Prostate gland (tissue), 2 donors: Measurements from ENCODE around the gene GTPBP3. TPM values are rescaled to one million over a fixed set of nuclear protein-coding genes. Genes with fewer than 3 reads are reported as not detected.
A peak's percentile ranks its signal among the peaks of the same experiment; 100 is the strongest.

Source experiments
- DNase-seq: peaks from one replicate; pipeline ENCODE4 v3.0.0-alpha.2; 2019; ENCODE audit warnings: low spot score
- H3K27ac ChIP-seq, 2 donors: fragments of 200-600 bp; sonication (generic); 2 replicates each; pipeline ENCODE4 v1.5.1; 2017 to 2019
- H3K27me3 ChIP-seq: fragments of 200-600 bp; sonication (generic); replicated peaks from 2 replicates; pipeline ENCODE4 v1.5.1; 2019; ENCODE audit not compliant: insufficient read depth
- H3K36me3 ChIP-seq, 2 donors: fragments of 200-600 bp; sonication (generic); 1 replicate in 1 of 2; 2 replicates in 1 of 2; pipeline versions ENCODE4 v1.5.1 to v1.8.1; 2017 to 2019
- H3K4me1 ChIP-seq: fragments of 200-600 bp; sonication (generic); replicated peaks from 2 replicates; pipeline ENCODE4 v1.5.1; 2019
- H3K4me3 ChIP-seq, 2 donors: fragments of 200-600 bp; sonication (generic); 2 replicates each; pipeline ENCODE4 v1.5.1; 2017 to 2019
- H3K9me3 ChIP-seq: fragments of 200-600 bp; sonication (generic); 2 replicates; pipeline ENCODE4 v1.5.1; 2017
- CTCF ChIP-seq, 4 experiments: fragments of 200-600 bp in 2 of 4; fragments of 450-650 bp in 2 of 4; sonication (generic) in 2 of 4; IDR thresholded peaks; 1 replicate in 3 of 4; 2 replicates in 1 of 4; pipeline ENCODE4 v1.5.1; 2016 to 2019; ENCODE audit warnings: antibody characterized with exemption in 4 of 4, mild to moderate bottlenecking in 2 of 4, moderate library complexity in 2 of 4
- POLR2A ChIP-seq: fragments of 450-650 bp; IDR thresholded peaks from one replicate; pipeline ENCODE4 v1.6.1; 2016; ENCODE audit warnings: antibody characterized with exemption, mild to moderate bottlenecking
- POLR2AphosphoS5 ChIP-seq: sonication (generic); formaldehyde crosslinking; IDR thresholded peaks from one replicate; pipeline ENCODE4 v1.6.1; 2017; ENCODE audit warnings: antibody characterized with exemption
- WGBS: methylation state at CpG from one replicate; pipeline ENCODE4 v1.1.5; 2018; 5-methylcytosine and 5-hydroxymethylcytosine counted together
- intact Hi-C: fragments of 100-400 bp; cut with DNase I; formaldehyde crosslinking; loops from one replicate; pipeline ENCODE4 v1.14.2; 2022
- total RNA-seq, 2 donors: library from RNA; depleted of rRNA; stranded (reverse); fragments of >200 nt; gene quantifications; one replicate each; pipeline ENCODE4 v1.1.0, GENCODE V29; 2016

GTPBP3 gene
- total RNA-seq, 2 donors from 2014 or later, result 42.4 to 67.0 TPM

DNA sequence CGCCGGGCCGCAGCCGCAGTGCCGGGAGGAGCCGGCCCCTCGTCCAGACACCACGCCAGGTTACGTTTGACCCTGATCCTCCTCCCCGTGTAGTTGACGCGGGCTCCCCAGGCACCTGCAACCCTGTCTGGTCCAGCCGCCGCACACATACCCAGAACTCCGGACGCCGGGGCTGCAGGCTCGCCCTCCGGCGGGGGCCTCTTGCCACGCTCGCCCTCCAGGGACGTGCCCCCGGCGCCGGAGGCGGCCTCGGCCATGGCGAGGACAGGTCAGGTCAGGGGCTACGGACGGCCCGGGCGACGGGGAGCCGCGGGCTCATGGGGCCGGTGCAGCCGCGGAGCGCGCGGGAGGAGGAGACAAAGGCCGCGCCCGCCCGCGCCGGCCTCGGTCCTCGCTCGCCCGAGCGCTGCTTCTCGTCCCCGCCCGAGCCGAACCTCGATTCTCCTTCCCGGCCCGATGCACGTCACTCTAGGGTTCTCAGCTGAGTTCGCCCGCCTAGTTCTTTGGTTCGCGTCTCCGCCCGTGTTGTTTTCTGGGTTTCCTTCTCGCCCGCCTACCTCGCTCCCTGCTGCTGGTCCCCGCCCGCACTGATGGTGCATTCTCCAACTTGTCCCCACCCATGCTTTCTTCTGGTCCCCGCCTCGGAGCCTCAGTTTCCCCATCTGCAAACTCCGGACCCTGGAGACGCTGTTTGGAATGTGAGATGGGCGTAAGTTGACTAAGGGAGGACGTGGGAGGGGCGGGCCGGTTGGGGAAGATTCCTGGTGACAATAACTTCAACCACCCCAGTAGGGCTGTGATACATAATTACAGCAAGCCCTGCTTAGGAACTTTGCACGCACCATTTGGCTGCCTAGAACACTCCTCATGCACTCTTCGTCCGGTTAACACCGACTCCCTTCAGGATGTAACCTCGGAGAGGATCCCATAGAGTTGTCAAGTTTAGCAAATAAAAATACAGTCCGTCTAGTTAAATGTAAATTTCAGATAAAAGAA is 2.6 kb upstream of the GTPBP3 start, which contains the start of gene ANO8:
ANO8 (minus strand) TSS at position 442 of the 996 bp plus-strand sequence; CDS start at position 257, 185 bp downstream.
- Histone ChIP-seq H3K27ac (peak within 1 kb of the TSS; percentile 59 to 71), H3K4me3 (peak within 1 kb of the TSS; percentile 56 to 59), H3K27me3 (no peaks in the 10 kb centered on the region), H3K36me3 (no peaks in the 10 kb centered on the region), H3K4me1 (peaks cover 4% of the 10 kb centered on the region), H3K9me3 (no peaks in the 10 kb centered on the region)
- DNase-seq, result peak; percentile 91
- TF ChIP-seq CTCF (IDR thresholded peaks at IDR 0.05) (no peak), POLR2A (peak; percentile 71), POLR2AphosphoS5 (peak; percentile 89)
- 2% methylated on average over 84 of the region's 86 CpGs for WGBS
- intact Hi-C loops, result no loop called here

DNA sequence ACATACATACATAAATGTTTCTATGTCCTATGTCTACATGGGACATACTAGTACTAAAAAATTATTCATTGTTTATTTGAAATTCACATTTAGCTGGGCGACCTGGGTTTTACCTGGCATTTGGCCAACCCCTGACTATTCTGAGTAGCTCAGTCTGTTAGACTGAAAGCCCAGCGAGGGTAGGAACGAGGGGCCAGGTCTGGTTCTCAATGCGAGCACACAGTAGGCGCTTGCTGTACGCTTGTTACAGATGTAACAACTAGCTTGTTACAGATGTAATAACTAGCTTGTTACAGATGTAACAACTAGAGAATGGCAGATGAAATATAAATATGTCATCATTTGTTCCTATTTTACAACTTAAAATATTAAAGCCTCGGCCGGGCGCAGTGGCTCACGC is 1.8 kb upstream of the GTPBP3 start:
- no peak overlapping the region for H3K27ac ChIP-seq
- 59% methylated on average over 10 of the region's 10 CpGs for WGBS
- no peaks in the 10 kb centered on the region for H3K36me3 ChIP-seq
- TF ChIP-seq CTCF (IDR thresholded peaks at IDR 0.05) (no peak), POLR2A (no peak), POLR2AphosphoS5 (no peak)
- intact Hi-C loops, result no loop called here
- H3K27me3 ChIP-seq, result no peaks in the 10 kb centered on the region
- H3K4me3 ChIP-seq, result no peak overlapping the region
- H3K9me3 ChIP-seq, result no peaks in the 10 kb centered on the region
- H3K4me1 ChIP-seq, result peaks cover 4% of the 10 kb centered on the region
- DNase-seq, result no peak

DNA sequence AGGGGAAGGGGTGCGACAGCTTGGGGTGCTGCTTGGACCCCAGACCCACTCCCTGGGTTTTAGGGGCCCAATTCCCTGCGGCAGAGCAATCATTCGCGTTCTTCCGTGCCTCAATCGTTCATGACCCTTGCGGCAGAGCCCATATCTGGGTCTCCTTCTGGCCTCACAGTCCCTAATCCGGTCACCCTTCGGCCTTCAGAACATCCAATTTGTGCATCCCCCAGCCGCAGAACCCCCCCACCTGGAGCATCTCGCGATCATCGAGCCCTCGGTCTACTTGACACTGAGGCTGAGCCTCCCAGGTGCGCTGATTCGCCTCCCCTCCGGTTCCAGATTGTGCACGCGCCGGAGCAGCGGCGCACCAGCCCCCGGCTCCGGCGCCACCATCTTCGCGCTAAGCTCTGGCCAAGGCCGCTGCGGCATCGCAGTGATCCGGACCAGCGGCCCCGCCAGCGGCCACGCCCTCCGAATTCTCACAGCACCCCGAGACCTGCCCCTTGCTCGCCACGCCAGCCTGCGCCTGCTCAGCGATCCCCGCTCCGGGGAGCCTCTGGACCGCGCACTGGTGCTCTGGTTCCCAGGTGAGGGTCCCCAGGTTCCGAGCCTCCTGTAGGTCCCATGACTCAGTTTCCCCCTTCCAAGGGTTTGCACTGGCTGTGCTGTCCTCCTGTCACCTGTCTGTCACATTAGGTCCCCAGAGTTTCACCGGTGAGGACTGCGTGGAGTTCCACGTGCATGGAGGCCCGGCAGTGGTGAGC is 501 bp downstream of the GTPBP3 start:
- no peaks in the 10 kb centered on the region for H3K36me3 ChIP-seq
- peak overlapping the region; percentile 90 to 91 for H3K27ac ChIP-seq
- DNase-seq, result no peak
- peaks cover 4% of the 10 kb centered on the region for H3K4me1 ChIP-seq
- no peaks in the 10 kb centered on the region for H3K27me3 ChIP-seq
- peak overlapping the region; percentile 64 to 66 for H3K4me3 ChIP-seq
- WGBS, result 5% methylated on average over 50 of the region's 50 CpGs
- H3K9me3 ChIP-seq, result no peaks in the 10 kb centered on the region
- TF ChIP-seq POLR2A, result no peak
- TF ChIP-seq CTCF (IDR thresholded peaks at IDR 0.05), result no peak
- TF ChIP-seq POLR2AphosphoS5, result no peak
- intact Hi-C loops, result no loop called here

- DNase-seq, result no peak
- TF ChIP-seq POLR2A, result no peak
- no peak for TF ChIP-seq CTCF (IDR thresholded peaks at IDR 0.05)
- Histone ChIP-seq H3K36me3 (no peaks in the 10 kb centered on the region), H3K9me3 (no peaks in the 10 kb centered on the region), H3K27ac (no peak overlapping the region), H3K27me3 (no peaks in the 10 kb centered on the region), H3K4me3 (peak overlapping the region; percentile 64 to 66), H3K4me1 (peaks cover 4% of the 10 kb centered on the region)
- whole genome bisulfite sequencing, result 84% methylated on average over 30 of the region's 30 CpGs
- intact Hi-C loops, result no loop called here
Observed at GRCh38 chr19:17338433-17339078, 1.2 kb downstream of the GTPBP3 start.
